ENCODE measurements around the gene MCM8.

MCM8 gene

DNA sequence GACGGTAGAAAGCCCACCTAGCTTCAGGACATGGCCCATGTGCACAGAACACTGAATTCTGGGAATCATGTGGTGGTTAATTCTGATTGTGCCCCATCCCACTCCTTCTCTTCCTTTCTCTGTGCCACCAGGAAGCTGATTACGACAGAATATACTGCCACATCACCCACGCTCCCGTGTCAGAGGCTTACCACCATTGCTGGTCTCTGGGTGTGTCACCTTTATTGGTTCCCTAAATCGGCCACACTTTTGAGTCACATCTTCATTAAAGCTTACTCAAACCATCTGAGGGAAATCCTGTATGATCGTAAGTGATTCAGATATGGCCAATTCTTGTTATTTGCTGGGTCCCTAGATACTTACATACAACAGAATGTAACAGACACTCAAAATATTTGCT, 3.2 kb upstream of the MCM8 start:
- no peak for DNase-seq

- no peak for DNase-seq
Measured at GRCh38 chr20:5949943-5950270, 545 bp upstream of the MCM8 start.

DNA sequence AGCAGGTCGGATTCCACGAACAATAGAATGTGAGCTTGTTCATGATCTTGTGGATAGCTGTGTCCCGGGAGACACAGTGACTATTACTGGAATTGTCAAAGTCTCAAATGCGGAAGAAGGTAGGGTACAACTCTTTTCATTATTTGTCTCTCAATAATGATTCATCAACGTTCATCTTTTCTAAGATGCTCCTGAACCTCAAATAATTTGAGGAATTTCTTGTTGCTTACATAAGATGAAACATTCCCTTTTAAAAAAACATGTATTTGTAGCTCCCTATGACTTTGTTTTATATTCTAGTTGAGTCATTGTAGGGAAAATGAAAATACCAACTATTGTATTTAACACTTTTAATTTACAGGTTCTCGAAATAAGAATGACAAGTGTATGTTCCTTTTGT, 17.0 kb downstream of the MCM8 start:
- DNase-seq: no peak

DNA sequence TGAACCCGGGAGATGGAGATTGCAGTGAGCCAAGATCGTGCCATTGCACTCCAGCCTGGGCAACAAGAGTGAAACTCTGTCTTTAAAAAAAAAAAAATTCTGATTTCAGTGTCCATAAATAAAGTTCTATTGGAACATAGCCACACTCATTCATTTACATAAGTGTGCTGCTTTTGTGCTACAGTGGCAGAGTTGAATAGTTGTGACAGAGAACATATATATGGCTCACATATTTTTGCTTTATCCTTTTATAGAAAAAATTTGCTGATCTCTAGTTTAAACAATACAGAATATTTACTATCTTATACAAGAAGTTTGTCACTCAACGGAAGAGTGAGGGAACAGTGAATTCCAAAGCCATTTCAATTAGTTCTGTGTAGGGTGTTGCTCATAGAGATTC, 18.0 kb downstream of the MCM8 start:
- DNase-seq: no peak

DNA sequence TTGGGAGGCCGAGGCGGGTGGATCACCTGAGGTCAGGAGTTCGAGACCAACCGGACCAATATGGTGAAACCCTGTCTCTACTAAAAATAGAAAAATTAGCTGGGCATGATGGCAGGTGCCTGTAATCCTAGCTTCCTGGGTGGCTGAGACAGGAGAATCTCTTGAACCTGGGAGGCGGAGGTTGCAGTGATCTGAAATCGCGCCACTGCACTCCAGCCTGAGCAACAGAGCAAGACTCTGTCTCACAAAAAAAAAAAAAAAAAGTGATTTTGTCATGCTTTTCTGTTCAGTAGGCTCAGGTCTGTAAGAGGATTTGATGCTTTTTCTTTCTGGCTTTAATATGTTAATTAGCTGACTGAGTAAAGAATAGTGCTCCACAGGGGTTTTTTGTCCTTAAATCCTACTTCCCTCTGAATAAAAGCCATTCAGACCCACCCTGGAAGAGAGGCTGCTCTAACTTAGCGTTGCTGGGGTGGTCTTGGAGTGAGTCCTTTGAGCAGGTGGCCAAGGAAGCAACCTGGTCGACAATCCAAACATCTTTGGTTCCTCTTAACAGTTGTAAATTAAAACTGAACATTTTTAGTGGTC, 19.0 kb downstream of the MCM8 start:
- DNase-seq: no peak

- no peak for DNase-seq
Measured at GRCh38 chr20:5969940-5970339, 19.5 kb downstream of the MCM8 start.

DNA sequence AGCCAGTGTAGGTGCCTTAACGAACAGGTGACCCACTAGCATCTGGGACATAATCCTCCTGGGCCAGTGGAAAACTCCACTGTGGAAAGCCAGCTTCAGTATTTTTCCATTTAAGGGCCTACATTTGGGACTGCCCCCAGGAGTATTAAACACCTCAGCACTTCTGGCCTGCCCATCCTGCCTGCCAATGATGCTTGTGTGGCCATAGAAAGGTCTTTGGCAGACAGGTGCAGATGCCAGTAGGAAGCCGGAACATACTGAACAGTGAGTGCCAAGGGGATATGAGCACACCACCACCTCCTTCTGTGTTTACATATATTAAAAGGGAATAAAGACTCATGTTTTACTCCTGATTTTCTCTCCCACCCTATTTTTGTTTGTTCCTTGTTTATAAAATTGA, 19.9 kb downstream of the MCM8 start:
- DNase-seq: no peak

- no peak for DNase-seq
Measured at GRCh38 chr20:5971203-5971602, 20.8 kb downstream of the MCM8 start.

DNA sequence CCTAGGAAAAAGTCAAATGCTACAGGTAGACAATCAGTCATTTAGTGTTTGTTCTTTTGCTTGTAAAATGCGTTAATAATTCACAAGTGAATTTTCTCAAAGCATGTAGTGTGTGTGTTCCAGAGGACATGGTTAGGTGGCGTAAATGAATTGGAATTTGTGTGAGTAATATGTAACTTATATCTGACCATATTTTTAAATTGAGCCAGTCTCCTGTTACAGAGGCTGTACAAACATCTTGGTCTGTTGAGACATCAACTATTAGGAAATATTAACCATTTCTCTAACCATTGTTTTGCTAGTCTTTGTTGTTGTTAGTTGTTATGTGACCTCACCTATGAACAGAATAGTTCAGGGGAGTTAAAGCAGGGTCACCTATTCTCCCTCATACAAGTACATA, 22.7 kb downstream of the MCM8 start:
- DNase-seq: no peak

DNA sequence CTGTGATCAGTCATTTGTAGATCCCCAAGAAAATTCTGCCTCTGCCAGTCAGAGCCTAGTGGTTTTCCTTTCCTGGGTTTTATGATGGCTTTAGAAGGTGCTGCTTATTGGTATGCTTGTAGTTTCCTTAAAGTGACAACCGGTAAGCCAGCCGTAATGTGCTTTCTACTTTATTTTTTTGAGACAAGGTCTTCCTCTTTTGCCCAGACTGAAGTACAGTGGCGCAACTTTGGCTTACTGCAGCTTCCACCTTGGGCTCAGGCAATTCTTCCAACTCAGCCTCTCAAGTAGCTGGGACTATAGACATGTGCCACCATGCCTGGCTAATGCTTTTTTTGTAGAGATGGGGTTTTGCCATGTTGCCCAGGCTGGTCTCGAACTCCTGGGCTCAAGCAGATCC, 23.5 kb downstream of the MCM8 start:
- DNase-seq: no peak

DNA sequence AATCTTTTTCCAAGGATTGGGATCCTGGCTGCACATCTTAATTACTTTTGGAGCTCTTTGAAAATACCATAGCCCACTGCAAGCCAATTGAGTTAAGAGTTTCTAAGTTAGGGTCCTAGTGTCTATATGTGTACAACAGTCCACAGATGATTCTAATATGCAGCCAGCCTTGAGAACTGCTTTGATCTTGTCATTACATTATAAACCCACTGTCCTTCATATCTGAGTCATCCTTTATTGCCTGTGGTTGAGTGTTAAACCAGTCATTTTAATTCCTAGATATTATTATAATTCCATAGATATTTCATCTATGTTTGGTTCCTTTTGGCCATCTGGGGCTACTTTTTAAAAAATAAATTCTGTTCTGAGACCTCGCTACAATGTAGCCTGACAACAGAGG, 24.1 kb downstream of the MCM8 start:
- no peak for DNase-seq

DNA sequence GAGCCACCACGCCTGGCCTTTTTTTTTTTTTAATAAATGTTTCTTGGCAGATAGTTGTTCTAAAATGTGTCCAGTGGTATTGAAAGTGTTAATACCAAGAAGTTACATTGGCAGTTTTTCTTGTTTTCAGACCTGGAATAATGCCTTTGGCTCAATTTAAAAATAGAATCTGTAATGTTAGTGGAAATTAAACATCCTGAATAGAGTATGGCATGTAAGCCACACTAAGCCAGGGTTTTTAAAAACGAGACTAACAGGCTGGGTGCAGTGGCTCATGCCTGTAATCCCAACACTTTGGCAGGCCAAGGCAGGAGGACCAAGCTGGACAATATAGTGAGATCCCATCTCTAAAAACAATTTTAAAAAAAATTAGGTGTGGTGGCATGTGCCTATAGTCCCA, 25.3 kb downstream of the MCM8 start:
- DNase-seq: no peak

- no peak for DNase-seq
Measured at GRCh38 chr20:5977223-5977622, 26.8 kb downstream of the MCM8 start.

- no peak for DNase-seq
Measured at GRCh38 chr20:5977975-5978374, 27.5 kb downstream of the MCM8 start.

GRCh38 chr20:5979801-5980200, 29.3 kb downstream of the MCM8 start:
- no peak for DNase-seq

DNA sequence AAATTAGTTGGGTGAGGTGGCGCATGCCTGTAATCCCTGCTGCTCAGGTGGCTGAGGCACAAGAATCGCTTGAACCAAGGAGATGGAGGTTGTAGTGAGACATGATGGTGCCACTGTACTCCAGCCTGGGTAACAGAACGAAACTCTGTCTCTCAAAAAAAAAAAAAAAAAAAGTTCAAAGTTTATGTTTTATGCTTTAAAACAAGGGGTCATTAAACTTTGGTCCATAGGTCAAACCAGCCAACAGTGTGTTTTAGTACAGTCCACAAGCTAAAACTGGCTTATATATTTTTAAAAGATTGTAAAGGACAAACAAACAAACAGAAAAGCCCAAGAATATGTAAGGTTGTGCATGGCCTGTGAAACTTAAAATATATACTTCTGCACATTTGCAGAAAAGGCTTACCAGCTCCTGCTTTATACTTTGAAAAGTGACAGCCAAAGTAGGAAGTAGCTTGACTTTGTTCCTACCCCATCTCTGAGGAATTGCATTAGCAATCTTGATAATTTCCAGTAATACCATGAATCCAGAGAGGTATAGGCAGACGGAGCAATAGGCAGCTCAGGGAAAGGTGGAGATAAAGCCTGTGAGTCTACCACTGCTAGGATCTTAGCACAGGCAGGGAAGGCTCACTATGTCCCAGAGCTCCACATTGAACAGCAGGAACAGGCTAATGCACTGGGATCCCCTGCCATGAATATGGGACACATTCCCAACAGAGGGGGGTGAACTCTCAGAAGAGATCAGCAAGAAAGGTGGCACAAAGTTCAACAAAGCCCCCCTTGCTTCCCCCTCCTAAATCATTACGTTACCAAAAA, 30.5 kb downstream of the MCM8 start:
- DNase-seq: no peak

GRCh38 chr20:5987383-5987782, 36.9 kb downstream of the MCM8 start:
- DNase-seq: no peak

GRCh38 chr20:5989539-5989938, 39.1 kb downstream of the MCM8 start:
- peak; percentile 11 for DNase-seq

- DNase-seq: no peak
Measured at GRCh38 chr20:5990946-5991345, 40.5 kb downstream of the MCM8 start.

DNA sequence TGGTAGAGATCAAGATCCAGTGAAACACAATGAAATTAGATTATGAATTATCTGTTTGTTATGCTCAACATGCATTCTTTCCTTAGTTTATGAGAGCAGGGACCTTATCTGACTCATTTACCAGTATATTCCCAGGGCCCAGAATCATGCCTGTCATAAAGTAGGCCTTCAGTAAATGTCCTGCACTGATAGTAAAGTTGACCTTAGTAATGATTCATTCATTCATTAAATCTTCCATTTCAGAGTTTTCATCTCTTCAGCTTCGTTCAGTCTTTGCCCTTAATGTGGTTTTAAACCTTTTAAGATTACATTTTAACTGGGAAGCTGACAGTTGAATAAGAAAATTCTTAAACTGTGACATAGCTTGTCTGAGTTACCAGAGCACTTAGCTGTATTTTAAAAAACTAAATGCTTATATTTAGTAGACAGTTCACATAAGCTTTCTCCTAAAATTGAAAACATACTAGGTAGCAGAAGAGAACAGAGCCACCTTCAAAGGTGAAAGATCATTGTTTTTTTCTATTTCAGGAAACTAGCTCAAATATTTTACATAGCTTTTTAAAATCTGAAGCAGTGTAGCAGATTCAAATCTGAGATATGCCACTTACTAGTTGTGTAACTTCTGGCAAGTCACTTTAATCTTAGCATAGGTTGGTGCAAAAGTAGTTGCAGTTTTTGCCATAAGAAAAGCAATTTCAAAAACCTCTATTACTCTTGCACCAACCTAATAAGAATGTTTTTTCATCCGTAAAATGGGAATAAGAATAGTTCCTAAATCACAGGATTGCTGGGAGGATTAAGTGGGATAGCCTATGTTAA, 41.4 kb downstream of the MCM8 start:
- DNase-seq: no peak

DNA sequence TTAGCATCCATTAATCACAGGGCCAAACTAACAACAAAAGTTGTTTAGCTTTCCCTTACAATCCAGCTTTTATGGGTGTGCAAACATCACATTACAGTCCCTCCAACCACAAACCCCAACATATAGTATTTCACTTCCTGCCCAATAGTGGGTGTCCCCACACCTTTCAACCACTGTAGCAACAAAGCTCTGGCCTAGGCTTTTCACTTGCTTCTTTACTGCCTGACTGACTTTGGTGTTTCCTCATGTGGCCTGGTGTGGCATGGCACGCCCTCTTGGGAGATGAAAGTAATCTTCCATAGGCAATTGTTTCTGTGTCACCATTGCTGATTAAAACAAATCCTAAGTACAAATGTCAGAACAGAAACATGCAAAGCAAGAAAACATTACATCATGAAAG, 46.3 kb downstream of the MCM8 start:
- peak; percentile 5 for DNase-seq

DNA sequence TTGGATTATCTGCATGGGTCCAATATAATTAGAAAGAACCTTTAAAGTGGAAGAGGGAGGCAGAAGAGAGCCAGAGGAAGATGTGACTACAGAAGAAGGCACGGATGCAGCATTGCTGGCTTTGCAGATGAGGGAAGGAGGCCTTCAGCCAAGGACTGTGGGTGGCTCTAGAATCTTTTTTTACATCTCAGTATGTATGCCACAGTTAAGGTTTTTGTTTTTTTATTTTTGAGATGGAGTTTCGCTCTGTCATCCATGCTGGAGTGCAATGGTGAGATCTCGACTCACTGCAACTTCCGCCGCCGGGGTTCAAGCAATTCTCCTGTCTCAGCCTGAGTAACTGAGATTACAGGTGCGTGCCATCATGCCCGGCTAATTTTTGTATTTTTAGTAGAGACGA, 49.3 kb downstream of the MCM8 start:
- DNase-seq: no peak

DNA sequence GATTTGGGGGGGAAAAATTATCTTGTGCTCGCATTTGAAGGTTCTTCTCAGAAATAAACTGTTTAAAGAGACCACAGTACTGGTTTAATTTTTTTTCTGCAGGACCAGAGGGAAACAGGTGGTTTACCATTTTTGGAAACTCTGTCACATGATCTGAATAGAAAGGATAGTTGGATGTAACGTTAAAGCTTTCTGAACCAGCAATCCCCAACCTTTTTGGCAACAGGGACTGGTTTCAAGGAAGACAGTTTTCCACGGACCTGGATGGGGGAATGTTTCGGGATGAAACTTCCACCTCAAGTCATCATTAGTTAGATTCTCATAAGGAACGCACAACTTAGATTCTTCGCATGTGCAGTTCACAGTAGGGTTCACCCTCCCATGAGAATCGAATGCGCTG, 50.4 kb downstream of the MCM8 start:
- DNase-seq: no peak

GRCh38 chr20:6006603-6006949, 56.1 kb downstream of the MCM8 start:
- DNase-seq: no peak
